H1 (cell line): ENCODE measurements around the gene RB1. TPM values are rescaled to one million over a fixed set of nuclear protein-coding genes. Genes with fewer than 3 reads are reported as not detected.

Experiments used
- CTCF ChIA-PET: fragments of 300-600 bp; sonication (Branson Sonifier 250); formaldehyde crosslinking; loops from one replicate; lab custom pipeline; 2021; ENCODE audit not compliant: partially characterized antibody; lab: Charles Lee
- POLR2A ChIA-PET: fragments of 300-600 bp; sonication (Branson Sonifier 250); formaldehyde crosslinking; loops from one replicate; lab custom pipeline; 2021; ENCODE audit warnings: inconsistent platforms; ENCODE audit not compliant: partially characterized antibody; lab: Charles Lee
- DNase-seq, 2 experiments: peaks; one replicate each; pipeline versions ENCODE4 v3.0.0 to v3.0.0-alpha.2; 2010 to 2022; ENCODE audit warnings: low spot score in 2 of 2, low read depth in 1 of 2, mixed read lengths in 1 of 2
- FAIRE-seq: peaks from 2 replicates; lab custom pipeline; 2011; peaks lifted over from hg19 to GRCh38; lab: Jason Lieb, UNC
- H2AFZ ChIP-seq: 2 replicates; pipeline ENCODE4 v1.8.1; 2012; ENCODE audit warnings: low read length, inconsistent platforms
- H2AK5ac ChIP-seq: 2 replicates; pipeline ENCODE4 v1.6.1; 2013; ENCODE audit warnings: low read depth, low read length
- H2BK120ac ChIP-seq: replicated peaks from 2 replicates; pipeline ENCODE3; 2013; ENCODE audit warnings: low read depth, low read length, inconsistent platforms
- H2BK12ac ChIP-seq: 2 replicates; pipeline ENCODE4 v1.6.1; 2013; ENCODE audit warnings: low read depth, low read length
- H2BK15ac ChIP-seq: 2 replicates; pipeline ENCODE4 v1.6.1; 2013; ENCODE audit warnings: low read length
- H2BK20ac ChIP-seq: 2 replicates; pipeline ENCODE4 v1.6.1; 2013; ENCODE audit warnings: low read length
- H2BK5ac ChIP-seq: 2 replicates; pipeline ENCODE4 v1.6.1; 2013; ENCODE audit warnings: low read depth, low read length
- H3K14ac ChIP-seq: 2 replicates; pipeline ENCODE4 v1.6.1; 2013; ENCODE audit warnings: inconsistent platforms; ENCODE audit not compliant: insufficient read length
- H3K18ac ChIP-seq: 2 replicates; pipeline ENCODE4 v1.6.1; 2013; ENCODE audit warnings: low read length; ENCODE audit errors: extremely low read depth
- H3K23ac ChIP-seq: 2 replicates; pipeline ENCODE4 v1.6.1; 2013; ENCODE audit warnings: inconsistent platforms; ENCODE audit not compliant: insufficient read length
- H3K23me2 ChIP-seq: 2 replicates; pipeline ENCODE4 v1.6.1; 2013; ENCODE audit warnings: low read depth, low read length
- H3K27ac ChIP-seq: 2 replicates; pipeline ENCODE4 v1.6.1; 2011; ENCODE audit warnings: low read depth, low read length, inconsistent platforms
- H3K27me3 ChIP-seq, 4 experiments: replicated peaks in 1 of 4; 1 replicate in 1 of 4; 2 replicates in 3 of 4; pipeline versions ENCODE4 v1.6.1 to v1.8.1; 2011 to 2013; ENCODE audit warnings: low read length in 3 of 4, mild to moderate bottlenecking in 3 of 4, inconsistent platforms in 2 of 4, mixed read lengths in 2 of 4, moderate library complexity in 1 of 4; ENCODE audit not compliant: control insufficient read depth in 3 of 4, insufficient read depth in 3 of 4; ENCODE audit errors: extremely low read depth in 1 of 4
- H3K36me3 ChIP-seq, 4 experiments: 2 replicates each; pipeline versions ENCODE4 v1.6.1 to v1.8.1; 2011 to 2013; ENCODE audit warnings: mild to moderate bottlenecking in 4 of 4, low read length in 3 of 4, moderate library complexity in 2 of 4, control low read depth in 1 of 4, inconsistent platforms in 1 of 4; ENCODE audit not compliant: insufficient read depth in 4 of 4, control insufficient read depth in 2 of 4
- H3K4ac ChIP-seq: replicated peaks from 2 replicates; pipeline ENCODE3; 2013; ENCODE audit warnings: low read length, low read depth, mixed read lengths, inconsistent platforms; ENCODE audit not compliant: insufficient read length
- H3K4me1 ChIP-seq, 4 experiments: replicated peaks in 1 of 4; 1 replicate in 1 of 4; 2 replicates in 3 of 4; pipeline versions ENCODE4 v1.6.1 to v1.8.1; 2011 to 2013; ENCODE audit warnings: low read length in 3 of 4, inconsistent platforms in 2 of 4, mixed read lengths in 1 of 4; ENCODE audit not compliant: insufficient read depth in 4 of 4, control insufficient read depth in 3 of 4
- H3K4me2 ChIP-seq, 2 experiments: 2 replicates each; pipeline versions ENCODE4 v1.6.1 to v1.8.1; 2011 to 2013; ENCODE audit warnings: low read depth in 2 of 2, low read length in 2 of 2, control low read depth in 1 of 2, inconsistent platforms in 1 of 2, mild to moderate bottlenecking in 1 of 2; ENCODE audit not compliant: insufficient read depth in 1 of 2
- H3K4me3 ChIP-seq, 4 experiments: fragments of 200-600, 300-600 bp in 1 of 4; sonication (generic), shearing (Covaris generic), sonication (Bioruptor Twin) in 1 of 4; 2 replicates each; pipeline versions ENCODE4 v1.5.1 to v1.8.1; 2011 to 2016; ENCODE audit warnings: low read length in 4 of 4, low read depth in 3 of 4, control low read depth in 2 of 4, inconsistent platforms in 2 of 4, mild to moderate bottlenecking in 2 of 4, mixed read lengths in 1 of 4, moderate library complexity in 1 of 4; ENCODE audit not compliant: insufficient read depth in 2 of 4; ENCODE audit errors: extremely low read depth in 1 of 4
- H3K56ac ChIP-seq: replicated peaks from 2 replicates; pipeline ENCODE3; 2013; ENCODE audit warnings: low read depth, mild to moderate bottlenecking, mixed read lengths, low read length, inconsistent platforms; ENCODE audit not compliant: insufficient read length
- H3K79me1 ChIP-seq: 2 replicates; pipeline ENCODE4 v1.6.1; 2013; ENCODE audit warnings: low read depth, low read length, control low read depth
- H3K79me2 ChIP-seq, 2 experiments: 2 replicates each; pipeline versions ENCODE4 v1.6.1 to v1.8.1; 2012 to 2013; ENCODE audit warnings: low read length in 2 of 2, mild to moderate bottlenecking in 2 of 2, inconsistent platforms in 1 of 2; ENCODE audit not compliant: insufficient read depth in 2 of 2, control insufficient read depth in 1 of 2
- H3K9ac ChIP-seq, 4 experiments: replicated peaks in 1 of 4; 1 replicate in 1 of 4; 2 replicates in 3 of 4; pipeline versions ENCODE4 v1.6.1 to v1.8.1; 2011 to 2013; ENCODE audit warnings: low read depth in 3 of 4, low read length in 3 of 4, control low read depth in 2 of 4, mild to moderate bottlenecking in 2 of 4, moderate library complexity in 2 of 4, inconsistent platforms in 1 of 4; ENCODE audit errors: extremely low read depth in 1 of 4
- H3K9me3 ChIP-seq, 2 experiments: 2 replicates each; pipeline versions ENCODE4 v1.6.1 to v1.8.1; 2012 to 2013; ENCODE audit warnings: mild to moderate bottlenecking in 2 of 2, moderate library complexity in 2 of 2, control low read depth in 1 of 2, inconsistent platforms in 1 of 2, low read depth in 1 of 2, low read length in 1 of 2, mixed read lengths in 1 of 2; ENCODE audit not compliant: insufficient read depth in 2 of 2
- H4K20me1 ChIP-seq, 2 experiments: replicated peaks in 1 of 2; 2 replicates each; pipeline versions ENCODE3 to v1.8.1; 2011 to 2013; ENCODE audit warnings: inconsistent platforms in 2 of 2, low read length in 2 of 2, mild to moderate bottlenecking in 1 of 2; ENCODE audit not compliant: insufficient read depth in 2 of 2, control insufficient read depth in 1 of 2
- H4K5ac ChIP-seq: 2 replicates; pipeline ENCODE4 v1.6.1; 2013; ENCODE audit warnings: low read length, low read depth, mixed read lengths, inconsistent platforms; ENCODE audit not compliant: insufficient read length
- H4K8ac ChIP-seq: 2 replicates; pipeline ENCODE4 v1.8.0; 2013; ENCODE audit warnings: mild to moderate bottlenecking, moderate library complexity, low read length, inconsistent platforms; ENCODE audit not compliant: insufficient read depth; ENCODE audit errors: extremely low read depth
- H4K91ac ChIP-seq: replicated peaks from 2 replicates; pipeline ENCODE3; 2013; ENCODE audit warnings: low read length, mixed read lengths, inconsistent platforms; ENCODE audit not compliant: insufficient read length
- CTCF ChIP-seq, 3 experiments: IDR thresholded peaks; 1 replicate in 2 of 3; 2 replicates in 1 of 3; pipeline versions ENCODE4 v1.5.1 to v1.6.1; 2011; ENCODE audit warnings: low read length in 3 of 3, mild to moderate bottlenecking in 3 of 3, inconsistent platforms in 2 of 3, low read depth in 1 of 3, moderate library complexity in 1 of 3; ENCODE audit not compliant: insufficient read depth in 1 of 3; ENCODE audit errors: control extremely low read depth in 1 of 3
- GTF2F1 ChIP-seq: IDR thresholded peaks from 2 replicates; pipeline ENCODE4 v1.6.1; 2012; ENCODE audit warnings: low read depth, low read length, improper control_type of control experiment, borderline replicate concordance
- MAFK ChIP-seq: IDR thresholded peaks from 2 replicates; pipeline ENCODE4 v1.6.1; 2012; ENCODE audit warnings: low read depth, mild to moderate bottlenecking, improper control_type of control experiment, low read length
- NANOG ChIP-seq: IDR thresholded peaks from 2 replicates; pipeline ENCODE4 v1.6.1; 2011; ENCODE audit warnings: low read length, low read depth, mild to moderate bottlenecking, inconsistent platforms; ENCODE audit not compliant: insufficient read depth, poor library complexity, severe bottlenecking
- POLR2AphosphoS5 ChIP-seq: IDR thresholded peaks from 2 replicates; pipeline ENCODE4 v1.6.1; 2011; ENCODE audit warnings: low read depth, low read length
- SIX5 ChIP-seq: IDR thresholded peaks from 2 replicates; pipeline ENCODE4 v1.6.1; 2011; ENCODE audit warnings: mild to moderate bottlenecking, low read depth, low read length
- SP2 ChIP-seq: IDR thresholded peaks from 2 replicates; pipeline ENCODE4 v1.6.1; 2012; ENCODE audit warnings: mild to moderate bottlenecking, low read length, inconsistent platforms
- SUZ12 ChIP-seq: fragments of 200-600 bp; sonication (generic); IDR thresholded peaks from 2 replicates; pipeline ENCODE4 v1.6.1; 2012; ENCODE audit warnings: mild to moderate bottlenecking, inconsistent platforms, low read length, moderate library complexity, mixed read lengths
- TEAD4 ChIP-seq: IDR thresholded peaks from 2 replicates; pipeline ENCODE4 v1.6.1; 2012; ENCODE audit warnings: low read depth, low read length, inconsistent platforms, mixed read lengths
- WGBS, 2 experiments: shearing (Covaris generic) in 1 of 2; methylation state at CpG; one replicate each; pipeline versions ENCODE4 v1.1.6 to v1.1.7; 2013 to 2015; ENCODE audit warnings: low lambda C conversion rate in 2 of 2, mixed read lengths in 2 of 2, inconsistent platforms in 1 of 2, low coverage in 1 of 2, missing lambda C conversion rate in 1 of 2; ENCODE audit not compliant: insufficient replicate concordance in 2 of 2, insufficient coverage in 1 of 2, insufficient read length in 1 of 2; ENCODE audit errors: extremely low coverage in 1 of 2, missing lambda C conversion rate in 1 of 2; 5-methylcytosine and 5-hydroxymethylcytosine counted together
- polyA plus RNA-seq, 7 experiments: library from polyadenylated mRNA; depleted of rRNA in 3 of 7; stranded (reverse) in 5 of 7; unstranded in 2 of 7; fragments of >200 nt in 5 of 7; fragments of 200-250 nt in 2 of 7; gene quantifications; 1 replicate in 5 of 7; 2 replicates in 1 of 7; 4 replicates in 1 of 7; pipeline versions ENCODE4 v1.2.1 to v1.2.3, GENCODE V29; 2011 to 2013; ENCODE audit warnings: missing spikeins in 2 of 7, mixed read lengths in 2 of 7
- total RNA-seq: library from RNA; stranded (reverse); fragmentation: NEBNext Ultra II Directional; extraction: Animal tissue kit (Norgen Biotek cat#: 25700); gene quantifications from 2 replicates; pipeline ENCODE4 v1.2.1, GENCODE V29; 2021
- TF ChIP-seq, protein P1 (sequence below): IDR thresholded peaks from 2 replicates; pipeline ENCODE4 v1.6.1; 2011; ENCODE audit warnings: low read length, improper control_type of control experiment

RB1 gene
- total and polyA plus RNA-seq, 2 of the 8 experiments (the other 6 are each of a cell fraction or from before 2014, with no cell fraction given): 4.1 to 17.5 TPM

DNA sequence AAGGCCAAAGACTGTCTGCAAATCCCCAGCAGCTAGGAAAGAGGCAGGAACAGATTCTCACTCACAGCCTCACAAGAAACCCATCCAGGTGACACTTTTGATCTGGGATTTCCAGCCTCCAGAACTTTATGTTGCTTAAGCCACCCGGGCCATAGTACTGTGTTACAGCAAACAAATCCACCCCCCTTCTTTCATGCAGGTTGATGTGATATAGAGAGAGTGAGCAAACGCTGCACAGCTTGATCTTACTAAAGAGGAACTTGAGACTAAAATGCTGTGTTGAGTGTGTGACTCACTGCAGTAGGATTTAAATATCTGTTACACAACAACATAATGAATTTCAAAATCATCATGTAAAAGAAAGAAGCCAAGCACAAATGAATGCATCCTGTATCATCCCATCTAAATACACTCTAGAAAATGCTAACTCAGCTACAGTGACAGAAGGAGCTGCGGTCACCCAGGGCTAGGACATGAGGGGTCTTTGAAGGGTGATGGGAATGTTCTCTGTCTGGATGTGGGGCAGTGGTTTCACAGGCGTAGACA is 197.2 kb downstream of the RB1 start:
- Histone ChIP-seq H3K36me3 (no peaks in the 10 kb centered on the region), H4K5ac (no peak overlapping the region), H3K4me3 (no peak overlapping the region), H3K79me1 (no peaks in the 10 kb centered on the region; the same call in 1 of the 2 replicates), H3K9ac (no peak overlapping the region), H3K14ac (no peak overlapping the region), H2BK12ac (no peak overlapping the region), H3K23ac (no peak overlapping the region), H2BK120ac (no peak overlapping the region), H3K4ac (no peak overlapping the region), H4K8ac (no peak overlapping the region), H3K56ac (no peak overlapping the region), H2BK15ac (no peak overlapping the region), H2AFZ (no peak overlapping the region), H2BK5ac (no peak overlapping the region), H4K91ac (no peak overlapping the region), H4K20me1 (no peaks in the 10 kb centered on the region), H3K79me2 (no peaks in the 10 kb centered on the region), H3K9me3 (no peaks in the 10 kb centered on the region), H3K4me2 (no peak overlapping the region), H3K27me3 (no peaks in the 10 kb centered on the region), H3K27ac (no peak overlapping the region), H2AK5ac (no peak overlapping the region), H3K23me2 (no peaks in the 10 kb centered on the region; the same call in 1 of the 2 replicates), H2BK20ac (no peak overlapping the region), H3K18ac (no peak overlapping the region), H3K4me1 (peaks cover 0 to 12% (median 3%) of the 10 kb centered on the region in 4 experiments; a peak in 3 of 7 replicates)
- FAIRE-seq (no peak), DNase-seq (no peak)
- ChIA-PET CTCF (no interaction called here), POLR2A (no interaction called here)
- 89% methylated on average over 4 of the region's 4 CpGs; no CpG with 5 or more reads in 1 of the 2 experiments for WGBS, 2 experiments
- TF ChIP-seq POLR2AphosphoS5 (no peak), SUZ12 (no peak), NANOG (no peak), SP2 (no peak), SIX5 (no peak), MAFK (no peak), TEAD4 (no peak), GTF2F1 (no peak), CTCF (IDR thresholded peaks at IDR 0.05; ENCODE audit: control extremely low read depth in 1 of 3, insufficient read depth in 1 of 3, low read depth in 1 of 3, low read length in 3 of 3) (no peak)
- TF ChIP-seq, protein P1, sequence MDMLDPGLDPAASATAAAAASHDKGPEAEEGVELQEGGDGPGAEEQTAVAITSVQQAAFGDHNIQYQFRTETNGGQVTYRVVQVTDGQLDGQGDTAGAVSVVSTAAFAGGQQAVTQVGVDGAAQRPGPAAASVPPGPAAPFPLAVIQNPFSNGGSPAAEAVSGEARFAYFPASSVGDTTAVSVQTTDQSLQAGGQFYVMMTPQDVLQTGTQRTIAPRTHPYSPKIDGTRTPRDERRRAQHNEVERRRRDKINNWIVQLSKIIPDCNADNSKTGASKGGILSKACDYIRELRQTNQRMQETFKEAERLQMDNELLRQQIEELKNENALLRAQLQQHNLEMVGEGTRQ: no peak
